Measurements from ENCODE around the gene CAMTA2.

The CAMTA2 gene

DNA sequence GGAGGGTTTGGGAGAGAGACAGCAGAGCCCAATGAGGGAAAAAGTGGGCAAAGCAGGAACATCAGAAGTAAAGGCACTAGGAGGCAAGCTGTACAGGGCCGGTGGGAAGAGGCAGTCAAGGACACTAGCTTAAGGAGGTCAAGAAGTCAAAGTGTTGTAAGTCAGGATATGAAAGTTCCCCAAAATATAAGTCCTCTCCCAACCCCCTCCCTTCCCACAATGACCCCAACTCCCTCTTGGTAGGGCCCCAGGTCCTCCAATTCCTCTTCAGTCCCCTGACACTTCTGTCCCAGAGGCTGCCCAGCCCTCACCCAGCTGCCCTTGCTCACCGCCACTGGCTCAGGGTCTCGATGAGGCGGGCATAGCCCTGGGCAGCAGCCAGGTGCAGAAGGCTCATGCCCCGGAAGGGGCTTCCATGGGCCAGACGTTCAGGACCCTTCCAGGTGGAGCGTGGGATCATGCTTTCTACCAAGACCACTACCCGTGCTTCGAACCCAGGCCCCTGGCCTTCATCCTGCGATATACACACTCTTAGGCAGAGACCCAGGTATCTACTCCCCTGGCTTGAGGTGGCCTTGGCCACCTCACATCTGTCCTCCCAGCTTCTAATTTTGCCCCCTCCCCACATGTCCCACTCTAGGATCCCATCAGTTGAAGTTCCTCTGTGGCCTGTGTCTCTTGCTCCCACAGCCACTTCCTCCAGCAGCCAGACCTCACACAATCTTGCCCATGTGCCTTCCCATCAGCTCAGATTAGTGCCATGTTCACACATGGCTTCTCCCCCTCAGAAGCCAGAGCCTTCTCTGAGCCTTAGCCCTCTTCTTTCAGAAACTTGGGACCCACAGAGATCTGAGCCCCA, 14.0 kb downstream of the CAMTA2 start:
- no peak for TF ChIP-seq EZH2phosphoT487 (conservative IDR thresholded peaks at IDR 0.05; ENCODE audit: low read length)
- TF ChIP-seq, protein P1, sequence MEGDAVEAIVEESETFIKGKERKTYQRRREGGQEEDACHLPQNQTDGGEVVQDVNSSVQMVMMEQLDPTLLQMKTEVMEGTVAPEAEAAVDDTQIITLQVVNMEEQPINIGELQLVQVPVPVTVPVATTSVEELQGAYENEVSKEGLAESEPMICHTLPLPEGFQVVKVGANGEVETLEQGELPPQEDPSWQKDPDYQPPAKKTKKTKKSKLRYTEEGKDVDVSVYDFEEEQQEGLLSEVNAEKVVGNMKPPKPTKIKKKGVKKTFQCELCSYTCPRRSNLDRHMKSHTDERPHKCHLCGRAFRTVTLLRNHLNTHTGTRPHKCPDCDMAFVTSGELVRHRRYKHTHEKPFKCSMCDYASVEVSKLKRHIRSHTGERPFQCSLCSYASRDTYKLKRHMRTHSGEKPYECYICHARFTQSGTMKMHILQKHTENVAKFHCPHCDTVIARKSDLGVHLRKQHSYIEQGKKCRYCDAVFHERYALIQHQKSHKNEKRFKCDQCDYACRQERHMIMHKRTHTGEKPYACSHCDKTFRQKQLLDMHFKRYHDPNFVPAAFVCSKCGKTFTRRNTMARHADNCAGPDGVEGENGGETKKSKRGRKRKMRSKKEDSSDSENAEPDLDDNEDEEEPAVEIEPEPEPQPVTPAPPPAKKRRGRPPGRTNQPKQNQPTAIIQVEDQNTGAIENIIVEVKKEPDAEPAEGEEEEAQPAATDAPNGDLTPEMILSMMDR (IDR thresholded peaks at IDR 0.05; ENCODE audit: insufficient read depth, low read length, poor library complexity, severe bottlenecking) = no peak
- Histone ChIP-seq H3K27me3 (ENCODE audit: low read length) (no peaks in the 10 kb centered on the region), H3K4me2 (ENCODE audit: low read depth, low read length, poor library complexity, severe bottlenecking) (no peak overlapping the region)

DNA sequence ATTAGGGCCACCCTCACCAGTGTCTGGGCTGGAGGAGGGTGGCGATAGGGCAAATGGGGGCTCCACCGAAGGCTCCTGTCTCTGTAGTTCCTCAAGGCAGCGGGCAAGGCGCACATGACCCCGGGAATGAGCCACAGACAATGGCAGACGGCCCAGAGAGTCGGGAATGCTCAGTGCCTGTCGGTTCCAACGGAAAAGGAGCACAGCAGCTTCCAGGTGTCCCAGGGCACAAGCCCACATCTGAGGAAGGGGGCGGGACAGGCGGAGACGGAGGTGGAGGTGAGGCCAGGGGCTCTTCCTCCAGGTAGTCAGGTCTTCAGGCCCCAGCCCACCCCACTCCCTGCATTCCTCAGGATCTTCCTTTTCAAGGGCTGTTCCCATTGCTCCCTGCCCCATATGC, 14.7 kb downstream of the CAMTA2 start:
- TF ChIP-seq EZH2phosphoT487 (conservative IDR thresholded peaks at IDR 0.05; ENCODE audit: low read length) = no peak
- TF ChIP-seq, protein P1 (IDR thresholded peaks at IDR 0.05; ENCODE audit: insufficient read depth, low read length, poor library complexity, severe bottlenecking) = no peak
- H3K27ac ChIP-seq (ENCODE audit: low read depth, low read length) = no peak overlapping the region
- no peaks in the 10 kb centered on the region for H3F3A ChIP-seq (ENCODE audit: insufficient read depth)
- H3K9me3 ChIP-seq (ENCODE audit: insufficient read depth, low read length) = no peaks in the 10 kb centered on the region
- no peaks in the 10 kb centered on the region for H3K27me3 ChIP-seq (ENCODE audit: low read length)
- no peaks in the 10 kb centered on the region for H3K9me2 ChIP-seq (replicated peaks; ENCODE audit: insufficient read depth, low read length)
- H3K4me3 ChIP-seq (ENCODE audit: insufficient read depth, low read length, poor library complexity, severe bottlenecking) = no peak overlapping the region
- no peaks in the 10 kb centered on the region for H3K36me3 ChIP-seq (ENCODE audit: low read length)
- no peaks in the 10 kb centered on the region for H3K79me2 ChIP-seq (ENCODE audit: insufficient read depth, low read length)
- H4K20me1 ChIP-seq (ENCODE audit: low read depth, low read length) = no peaks in the 10 kb centered on the region
- H3K4me2 ChIP-seq (ENCODE audit: low read depth, low read length, poor library complexity, severe bottlenecking) = no peak overlapping the region
- H2AFZ ChIP-seq (ENCODE audit: low read depth, low read length, severe bottlenecking) = no peak overlapping the region
- no peak overlapping the region for H3K9ac ChIP-seq (ENCODE audit: low read length)

More for the DNA sequence above, 14.0 kb downstream of the CAMTA2 start:
- Histone ChIP-seq H3K4me3 (ENCODE audit: insufficient read depth, low read length, poor library complexity, severe bottlenecking) (no peak overlapping the region), H3K9ac (ENCODE audit: low read length) (no peak overlapping the region), H3K9me3 (ENCODE audit: insufficient read depth, low read length) (no peaks in the 10 kb centered on the region), H3F3A (ENCODE audit: insufficient read depth) (no peaks in the 10 kb centered on the region), H4K20me1 (ENCODE audit: low read depth, low read length) (no peaks in the 10 kb centered on the region), H2AFZ (ENCODE audit: low read depth, low read length, severe bottlenecking) (no peak overlapping the region), H3K36me3 (ENCODE audit: low read length) (no peaks in the 10 kb centered on the region), H3K9me2 (replicated peaks; ENCODE audit: insufficient read depth, low read length) (no peaks in the 10 kb centered on the region), H3K79me2 (ENCODE audit: insufficient read depth, low read length) (no peaks in the 10 kb centered on the region), H3K27ac (ENCODE audit: low read depth, low read length) (no peak overlapping the region)

DNA sequence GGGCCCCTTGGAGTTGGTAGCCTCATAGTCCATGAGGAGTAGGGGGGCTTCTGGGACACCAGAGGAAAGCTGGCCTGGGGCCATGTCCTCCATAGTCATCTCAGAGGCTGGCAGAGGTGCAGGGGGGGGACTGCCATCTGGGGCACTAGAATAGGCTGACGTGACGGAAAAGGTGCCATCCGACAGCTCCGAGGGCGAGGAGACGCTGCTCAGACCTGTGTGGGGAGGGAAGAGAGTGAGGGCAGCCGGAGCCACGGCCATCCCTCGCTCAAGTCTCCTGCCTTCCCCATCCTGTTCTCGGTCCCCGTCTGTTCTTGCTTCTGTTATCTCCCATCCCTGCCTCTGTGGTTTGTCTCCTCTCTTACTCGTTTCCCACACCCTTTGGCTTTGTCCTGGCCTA, 15.2 kb downstream of the CAMTA2 start:
- H3K27ac ChIP-seq (ENCODE audit: low read depth, low read length) = no peak overlapping the region
- no peaks in the 10 kb centered on the region for H3F3A ChIP-seq (ENCODE audit: insufficient read depth)
- no peak overlapping the region for H3K9ac ChIP-seq (ENCODE audit: low read length)
- H3K4me2 ChIP-seq (ENCODE audit: low read depth, low read length, poor library complexity, severe bottlenecking) = no peak overlapping the region
- H3K9me2 ChIP-seq (replicated peaks; ENCODE audit: insufficient read depth, low read length) = no peaks in the 10 kb centered on the region
- no peaks in the 10 kb centered on the region for H3K9me3 ChIP-seq (ENCODE audit: insufficient read depth, low read length)
- no peaks in the 10 kb centered on the region for H3K27me3 ChIP-seq (ENCODE audit: low read length)
- no peak overlapping the region for H2AFZ ChIP-seq (ENCODE audit: low read depth, low read length, severe bottlenecking)
- no peaks in the 10 kb centered on the region for H3K36me3 ChIP-seq (ENCODE audit: low read length)
- TF ChIP-seq EZH2phosphoT487 (conservative IDR thresholded peaks at IDR 0.05; ENCODE audit: low read length) = no peak
- TF ChIP-seq, protein P1 (IDR thresholded peaks at IDR 0.05; ENCODE audit: insufficient read depth, low read length, poor library complexity, severe bottlenecking) = no peak
- H3K79me2 ChIP-seq (ENCODE audit: insufficient read depth, low read length) = no peaks in the 10 kb centered on the region
- no peaks in the 10 kb centered on the region for H4K20me1 ChIP-seq (ENCODE audit: low read depth, low read length)
- H3K4me3 ChIP-seq (ENCODE audit: insufficient read depth, low read length, poor library complexity, severe bottlenecking) = no peak overlapping the region
